ENCODE measurements around the gene WDFY4. TPM values are rescaled to one million over a fixed set of nuclear protein-coding genes. Genes with fewer than 3 reads are reported as not detected.

Gene WDFY4
- total RNA-seq, 1 experiment from 2014 or later: 0.22 TPM

- no peak for DNase-seq (ENCODE audit: low read depth, low spot score)
- peaks cover 48% of the 10 kb centered on the region for H3K27me3 ChIP-seq (ENCODE audit: insufficient read depth, low read length)
- no peaks in the 10 kb centered on the region for H3K9me3 ChIP-seq (ENCODE audit: control insufficient read depth in 1 of 2, insufficient read depth in 1 of 2, low read depth in 1 of 2, low read length in 2 of 2)
- ChIA-PET POLR2A (no interaction called here), CTCF (no interaction called here), RAD21 (ENCODE audit: low non-redundant PET in 1 of 2, low total read pairs in 2 of 2, uncharacterized antibody in 2 of 2, unreplicated experiment in 2 of 2) (no interaction called here)
- no peaks in the 10 kb centered on the region for H3K9me2 ChIP-seq (ENCODE audit: insufficient read depth)
- H3K4me2 ChIP-seq (ENCODE audit: low read length): no peak overlapping the region
- no peak overlapping the region for H3K4me3 ChIP-seq (replicated peaks in 1 of 2; ENCODE audit: low read depth in 1 of 2, low read length in 2 of 2)
- TF ChIP-seq ZBTB33 (IDR thresholded peaks at IDR 0.05; ENCODE audit: extremely low read depth, insufficient replicate concordance, low read length) (no peak), REST (IDR thresholded peaks at IDR 0.05; ENCODE audit: low read depth) (no peak), EZH2 (IDR thresholded peaks at IDR 0.05) (no peak), JUND (IDR thresholded peaks at IDR 0.05) (no peak)
- TF ChIP-seq, protein P1, sequence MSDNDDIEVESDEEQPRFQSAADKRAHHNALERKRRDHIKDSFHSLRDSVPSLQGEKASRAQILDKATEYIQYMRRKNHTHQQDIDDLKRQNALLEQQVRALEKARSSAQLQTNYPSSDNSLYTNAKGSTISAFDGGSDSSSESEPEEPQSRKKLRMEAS (IDR thresholded peaks at IDR 0.05): no peak
- no peaks in the 10 kb centered on the region for H4K20me1 ChIP-seq (ENCODE audit: insufficient read depth)
- H3K36me3 ChIP-seq (ENCODE audit: control insufficient read depth in 1 of 2, insufficient read depth in 2 of 2, low read length in 2 of 2): no peaks in the 10 kb centered on the region
- no peak overlapping the region for H3K9ac ChIP-seq (ENCODE audit: low read length)
- no peaks in the 10 kb centered on the region for H3K79me2 ChIP-seq (ENCODE audit: insufficient read depth, low read length)
- intact Hi-C loops (cut with micrococcal nuclease): no loop called here
- no peak overlapping the region for H3K27ac ChIP-seq (ENCODE audit: low read depth, low read length)
- BruUV-seq (replicated peaks): no TSS peak
- no peak for ATAC-seq
- no peak overlapping the region for H2AFZ ChIP-seq (ENCODE audit: low read depth, low read length, poor library complexity, severe bottlenecking)
- no peaks in the 10 kb centered on the region for H3K4me1 ChIP-seq (ENCODE audit: control insufficient read depth in 1 of 2, insufficient read depth in 2 of 2, low read length in 2 of 2)
These were observed 279.4 kb downstream of the WDFY4 start for GRCh38 chr10:48964038-48964437.
